Activated CD8-positive, alpha-beta memory T cell treated with anti-CD3 and anti-CD28 coated beads, Interleukin-2, amount 10 ng/mL, durations not matched to agents 7 days and 5 days (primary cell): Measurements from ENCODE around the gene TMEM237. TPM values are rescaled to one million over a fixed set of nuclear protein-coding genes. Genes with fewer than 3 reads are reported as not detected.

ENCODE experiments used
- ATAC-seq: fragments of 150-1000 bp; cut with Tn5 transposase; one replicate; pipeline ENCODE4 v1.10.0; 2021; ENCODE audit warnings: moderate library complexity
- CTCF ChIA-PET: fragments of 350-600 bp; sonication (Branson Sonifier 250); formaldehyde crosslinking; loops from one replicate; lab custom pipeline; 2021; ENCODE audit warnings: antibody characterized with exemption; lab: Charles Lee
- DNase-seq: peaks from one replicate; pipeline ENCODE4 v3.0.0-alpha.2; 2020
- H3K27ac Mint-ChIP-seq: one replicate; pipeline ENCODE4 v1.8.0; 2021; ENCODE audit warnings: mild to moderate bottlenecking, mixed read lengths
- H3K27me3 Mint-ChIP-seq: one replicate; pipeline ENCODE4 v1.8.0; 2021; ENCODE audit warnings: mixed read lengths
- H3K36me3 Mint-ChIP-seq: one replicate; pipeline ENCODE4 v1.8.0; 2021; ENCODE audit warnings: mild to moderate bottlenecking, mixed read lengths
- H3K4me1 Mint-ChIP-seq: one replicate; pipeline ENCODE4 v1.8.0; 2021; ENCODE audit warnings: mixed read lengths
- H3K4me3 Mint-ChIP-seq: one replicate; pipeline ENCODE4 v1.8.0; 2021; ENCODE audit warnings: mild to moderate bottlenecking, moderate library complexity, mixed read lengths
- H3K9me3 Mint-ChIP-seq: one replicate; pipeline ENCODE4 v1.8.0; 2022; ENCODE audit warnings: low read depth, mixed read lengths
- total RNA-seq, 2 experiments: library from RNA; stranded (reverse); gene quantifications; one replicate each; pipeline ENCODE4 v1.2.3, GENCODE V29; 2021

Gene TMEM237
- total RNA-seq, 2 experiments from 2014 or later: 19.6 to 21.6 TPM

DNA sequence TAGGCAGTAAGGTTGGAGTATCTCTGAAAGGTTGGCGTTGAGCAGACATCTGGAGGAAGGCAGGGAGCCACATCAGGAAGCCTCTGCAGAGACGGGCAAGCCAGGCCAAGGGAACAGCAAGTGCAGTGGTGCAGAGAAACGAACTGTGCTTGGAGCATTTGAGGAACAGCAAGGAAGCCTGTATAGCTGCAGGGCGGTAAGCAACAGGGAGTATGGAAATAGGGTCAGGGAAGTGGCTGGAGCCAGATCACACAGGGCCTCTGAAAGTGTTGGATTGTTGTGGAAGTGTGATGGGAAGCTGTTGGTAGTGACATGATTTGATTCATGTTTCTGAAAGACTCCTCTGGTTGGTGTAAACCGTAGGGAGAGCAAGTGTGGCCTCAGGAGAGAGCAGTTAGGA lies 13.4 kb upstream of the TMEM237 start:
- H3K4me3 Mint-ChIP-seq: no peak overlapping the region
- H3K27me3 Mint-ChIP-seq: peaks cover 27% of the 10 kb centered on the region
- CTCF ChIA-PET: interaction anchor here (0.6 kb wide), 1 partner anchor 1125 kb away, joined by 3 read pairs; no protein-coding TSS in a partner anchor
- H3K36me3 Mint-ChIP-seq: no peaks in the 10 kb centered on the region
- DNase-seq (no peak), ATAC-seq (no peak)
- H3K4me1 Mint-ChIP-seq: peaks cover 9% of the 10 kb centered on the region
- H3K9me3 Mint-ChIP-seq: no peaks in the 10 kb centered on the region
- no peak overlapping the region for H3K27ac Mint-ChIP-seq

DNA sequence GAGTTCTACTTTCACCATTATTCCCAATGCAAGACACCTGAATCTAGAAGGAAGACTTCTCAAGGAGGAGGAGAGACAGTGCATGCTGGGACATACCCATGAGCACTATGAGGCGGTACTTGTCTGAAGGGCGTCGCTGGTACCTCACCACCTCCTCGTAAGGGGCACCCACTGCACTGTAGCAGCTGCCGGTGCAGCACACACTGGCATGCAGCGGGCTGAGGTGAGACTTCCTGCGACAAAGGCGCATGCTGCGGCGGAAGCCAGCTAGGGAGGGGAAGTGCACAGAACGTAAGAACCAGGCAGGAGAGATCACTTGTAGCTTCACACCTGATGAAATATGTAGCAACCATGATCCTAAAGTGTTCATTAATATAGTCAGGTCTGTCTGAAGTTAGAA lies 12.8 kb upstream of the TMEM237 start:
- no peak for DNase-seq
- ATAC-seq: no peak

DNA sequence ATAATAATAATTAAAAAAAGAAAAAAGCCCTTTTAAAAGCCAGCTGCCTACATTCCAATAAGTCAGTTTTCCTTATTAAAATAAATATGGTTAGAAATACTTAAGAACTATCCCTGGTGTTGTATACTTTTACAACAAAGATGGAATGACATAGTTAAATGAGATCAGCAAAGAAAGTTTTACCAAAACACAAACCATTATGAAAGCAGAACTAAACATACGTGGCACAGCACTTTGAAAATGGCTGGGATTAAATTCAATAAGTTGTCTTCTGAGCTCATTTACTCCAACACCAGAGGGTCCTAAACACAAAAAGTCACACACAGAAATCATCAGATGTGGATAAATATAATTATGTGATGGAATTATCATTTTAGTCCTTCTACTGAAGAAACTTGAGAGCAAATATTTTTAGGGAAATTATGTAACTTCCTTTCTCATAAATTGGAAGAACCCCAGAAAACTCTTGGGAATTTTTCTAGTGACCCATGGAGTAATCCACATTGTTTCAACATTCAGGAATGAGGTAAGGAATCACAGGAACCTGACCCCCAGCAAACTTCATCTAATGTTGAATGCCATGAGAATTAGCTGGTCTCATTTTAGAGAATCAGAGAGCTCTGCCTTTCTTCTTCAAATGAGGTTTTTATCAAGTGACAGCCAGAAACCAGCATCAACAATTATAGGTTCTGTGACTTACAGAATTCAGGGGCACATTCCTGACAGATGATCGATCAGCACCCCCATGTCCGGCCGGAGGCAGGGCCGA lies 11.5 kb upstream of the TMEM237 start:
- CTCF ChIA-PET: no interaction called here
- no peak for ATAC-seq

More for the DNA sequence above, 12.8 kb upstream of the TMEM237 start:
- Mint-ChIP-seq H3K27ac (no peak overlapping the region), H3K4me1 (peaks cover 9% of the 10 kb centered on the region), H3K9me3 (no peaks in the 10 kb centered on the region), H3K36me3 (no peaks in the 10 kb centered on the region), H3K4me3 (no peak overlapping the region), H3K27me3 (peaks cover 34% of the 10 kb centered on the region)
- CTCF ChIA-PET: no interaction called here

DNA sequence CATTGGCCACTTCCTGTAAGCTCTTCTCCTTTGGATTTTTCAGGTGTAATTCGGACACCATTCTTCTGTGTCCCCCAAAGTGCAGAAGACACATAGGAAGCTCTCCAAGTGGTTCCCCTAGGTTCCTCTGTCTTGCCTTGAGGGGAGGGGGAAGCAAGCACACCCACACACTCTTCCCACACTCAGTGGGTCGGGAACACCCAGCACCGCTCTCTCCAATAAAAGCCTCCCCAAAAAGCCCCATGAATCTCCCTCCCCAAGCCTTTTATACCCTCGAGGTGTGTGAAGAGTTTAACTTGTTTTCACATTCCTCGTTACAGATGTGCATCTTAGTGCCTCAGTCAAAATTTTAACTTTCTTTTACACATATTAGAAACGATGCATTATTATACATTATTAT lies 9.9 kb upstream of the TMEM237 start:
- Mint-ChIP-seq H3K27ac (no peak overlapping the region), H3K9me3 (no peaks in the 10 kb centered on the region), H3K36me3 (no peaks in the 10 kb centered on the region), H3K4me1 (peaks cover 9% of the 10 kb centered on the region), H3K27me3 (peaks cover 34% of the 10 kb centered on the region), H3K4me3 (no peak overlapping the region)
- DNase-seq: no peak
- CTCF ChIA-PET: no interaction called here
- ATAC-seq: no peak

More for the DNA sequence above, 11.5 kb upstream of the TMEM237 start:
- H3K4me1 Mint-ChIP-seq: peaks cover 9% of the 10 kb centered on the region
- H3K36me3 Mint-ChIP-seq: no peaks in the 10 kb centered on the region
- no peak overlapping the region for H3K27ac Mint-ChIP-seq
- peaks cover 35% of the 10 kb centered on the region for H3K27me3 Mint-ChIP-seq
- H3K9me3 Mint-ChIP-seq: no peaks in the 10 kb centered on the region
- DNase-seq: no peak
- no peak overlapping the region for H3K4me3 Mint-ChIP-seq

DNA sequence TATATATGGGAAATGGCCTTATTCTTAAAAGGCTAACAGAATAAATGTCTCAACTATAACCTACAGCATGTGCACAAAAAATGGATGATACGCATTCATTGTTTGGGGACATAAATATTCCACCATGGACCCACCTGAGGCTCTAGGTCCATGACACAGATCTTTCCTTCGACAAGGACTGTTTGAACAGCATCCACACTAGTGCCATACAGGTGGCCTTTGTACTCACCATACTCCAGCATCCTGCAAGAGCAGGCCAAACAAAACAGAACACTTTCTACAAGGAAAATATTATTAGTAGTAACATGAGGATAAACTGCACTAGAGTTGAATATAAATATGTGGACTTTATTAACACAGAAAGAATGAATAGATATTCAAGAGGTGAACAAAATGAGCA lies 6.1 kb upstream of the TMEM237 start:
- no peak for ATAC-seq
- no peaks in the 10 kb centered on the region for H3K9me3 Mint-ChIP-seq
- CTCF ChIA-PET: no interaction called here

DNA sequence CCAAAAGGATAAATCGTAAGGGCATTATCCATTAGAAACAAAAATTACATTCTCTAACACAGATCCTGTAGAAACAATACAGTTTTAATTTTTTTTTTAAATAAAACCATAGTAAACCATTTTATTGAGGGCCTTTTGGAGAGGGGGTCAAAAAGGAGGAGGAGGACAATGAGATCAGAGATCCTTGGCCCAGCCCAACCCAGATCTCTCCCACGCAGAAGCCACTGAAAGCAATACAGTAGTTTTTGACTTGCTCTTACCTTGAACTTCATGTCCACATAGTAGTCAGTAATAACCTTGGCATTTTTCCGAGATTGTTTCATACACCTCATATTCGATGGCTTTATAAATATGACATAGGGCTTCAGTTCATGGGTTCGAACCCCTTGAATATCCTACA lies 4.1 kb upstream of the TMEM237 start:
- no peaks in the 10 kb centered on the region for H3K36me3 Mint-ChIP-seq
- no peak for ATAC-seq
- peaks cover 17% of the 10 kb centered on the region for H3K27me3 Mint-ChIP-seq
- DNase-seq: no peak
- H3K4me3 Mint-ChIP-seq: no peak overlapping the region
- no peaks in the 10 kb centered on the region for H3K9me3 Mint-ChIP-seq
- H3K4me1 Mint-ChIP-seq: peaks cover 14% of the 10 kb centered on the region
- CTCF ChIA-PET: no interaction called here
- H3K27ac Mint-ChIP-seq: no peak overlapping the region

More for the DNA sequence above, 6.1 kb upstream of the TMEM237 start:
- no peak overlapping the region for H3K4me3 Mint-ChIP-seq
- H3K27ac Mint-ChIP-seq: no peak overlapping the region
- no peaks in the 10 kb centered on the region for H3K36me3 Mint-ChIP-seq
- peaks cover 26% of the 10 kb centered on the region for H3K27me3 Mint-ChIP-seq
- H3K4me1 Mint-ChIP-seq: peaks cover 13% of the 10 kb centered on the region
- no peak for DNase-seq

DNA sequence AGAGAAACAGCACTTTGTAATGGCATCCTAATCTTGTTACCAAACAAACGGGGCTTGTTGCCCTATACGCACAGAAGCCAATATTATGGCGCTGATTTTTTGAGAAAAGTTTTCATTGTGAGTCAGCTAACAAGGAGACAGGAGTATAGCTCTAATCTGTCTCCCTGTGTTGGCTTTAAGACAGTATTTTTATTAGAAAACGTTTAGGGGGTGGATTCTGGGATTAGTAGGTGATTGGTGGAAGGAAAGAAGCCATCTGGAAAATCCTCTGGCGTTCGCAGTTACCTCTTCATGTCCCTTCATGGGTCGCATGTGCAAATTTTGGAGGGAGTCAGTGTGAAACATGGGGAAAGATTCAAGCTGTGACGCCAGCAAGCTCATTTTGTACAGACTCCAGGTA lies 698 bp upstream of the TMEM237 start:
- Mint-ChIP-seq H3K9me3 (no peaks in the 10 kb centered on the region), H3K4me1 (peaks cover 25% of the 10 kb centered on the region), H3K27ac (no peak overlapping the region), H3K36me3 (no peaks in the 10 kb centered on the region), H3K4me3 (peak overlapping the region; percentile 90), H3K27me3 (no peaks in the 10 kb centered on the region)
- no peak for DNase-seq
- no peak for ATAC-seq
- CTCF ChIA-PET: interaction anchor here (1.8 kb wide), 1 partner anchor 280 kb away, joined by 6 read pairs; no protein-coding TSS in a partner anchor

DNA sequence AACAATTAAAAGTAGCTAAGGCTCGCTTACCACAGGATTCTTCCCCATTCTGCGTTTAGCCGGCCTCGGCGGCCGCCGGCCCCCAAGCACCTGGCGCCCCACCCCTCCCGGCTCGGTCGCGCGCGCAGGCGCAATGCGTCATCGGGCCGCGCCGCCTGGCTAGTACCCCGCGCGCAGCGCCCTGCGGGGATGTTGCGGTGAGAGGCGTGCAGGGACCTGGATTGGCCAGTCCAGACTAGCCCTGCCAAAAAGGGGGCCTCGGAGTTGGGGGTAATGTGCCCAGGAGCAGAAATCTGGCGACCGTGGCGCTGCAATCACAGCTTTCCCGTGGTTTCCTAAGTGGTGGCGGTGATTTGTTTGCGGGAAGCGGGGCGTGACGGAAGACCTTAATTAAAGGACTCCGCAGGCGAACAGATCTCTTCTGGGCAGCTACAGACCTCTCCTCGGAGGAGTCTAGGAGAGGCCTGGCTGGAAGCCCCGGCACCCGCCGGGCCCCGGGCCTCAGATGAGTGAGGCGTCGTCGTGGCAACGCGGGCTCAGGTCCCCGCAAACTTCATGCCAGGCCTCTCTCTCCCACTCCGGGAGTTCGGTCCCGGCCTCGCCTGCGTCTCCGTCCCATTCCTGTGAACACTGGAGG lies 606 bp downstream of the TMEM237 start:
- peak overlapping the region; percentile 93 for H3K27ac Mint-ChIP-seq
- no peaks in the 10 kb centered on the region for H3K9me3 Mint-ChIP-seq
- peaks cover 5% of the 10 kb centered on the region for H3K36me3 Mint-ChIP-seq
- no peaks in the 10 kb centered on the region for H3K27me3 Mint-ChIP-seq
- peak overlapping the region; percentile 90 for H3K4me3 Mint-ChIP-seq
- peaks cover 25% of the 10 kb centered on the region for H3K4me1 Mint-ChIP-seq
- DNase-seq: peak; percentile 90
- peak; percentile 95 for ATAC-seq
- CTCF ChIA-PET: interaction anchor here (1.0 to 1.8 kb wide), 5 partner anchors 9 to 279 kb away, joined by 3 to 6 read pairs (median 3); partner anchors contain the start of genes STRADB and TRAK2

DNA sequence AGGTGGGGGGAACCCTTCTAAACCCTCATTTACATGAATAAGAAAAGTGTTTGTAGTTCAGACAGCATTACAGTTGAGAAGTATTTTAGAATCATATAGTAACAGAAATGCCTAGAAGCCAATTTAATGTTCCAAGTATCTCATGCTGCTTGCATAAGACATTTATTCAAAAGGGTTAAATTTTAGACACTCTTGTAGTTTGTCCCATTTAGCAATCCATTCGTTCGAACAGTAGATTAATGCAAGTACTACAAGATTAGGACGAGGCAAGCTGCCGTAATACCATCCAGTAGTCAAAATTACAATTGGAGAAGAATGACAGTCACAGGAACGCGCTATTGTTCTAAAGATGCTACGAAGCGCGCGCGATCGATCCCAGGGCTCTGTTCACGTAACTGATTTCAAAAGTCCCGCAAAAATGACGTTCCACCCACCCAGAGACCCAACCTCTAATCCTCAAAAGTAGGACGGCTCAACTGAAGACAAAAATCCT lies 1.2 kb downstream of the TMEM237 start:
- CTCF ChIA-PET: interaction anchor here (1.0 to 1.8 kb wide), 4 partner anchors 9 to 279 kb away, joined by 3 to 6 read pairs (median 3); partner anchors contain the start of genes STRADB and TRAK2
- Mint-ChIP-seq H3K4me1 (peaks cover 25% of the 10 kb centered on the region), H3K27me3 (no peaks in the 10 kb centered on the region), H3K27ac (peak overlapping the region; percentile 93), H3K36me3 (peaks cover 5% of the 10 kb centered on the region), H3K9me3 (no peaks in the 10 kb centered on the region), H3K4me3 (peak overlapping the region; percentile 90)
- DNase-seq (no peak), ATAC-seq (peak; percentile 60)

DNA sequence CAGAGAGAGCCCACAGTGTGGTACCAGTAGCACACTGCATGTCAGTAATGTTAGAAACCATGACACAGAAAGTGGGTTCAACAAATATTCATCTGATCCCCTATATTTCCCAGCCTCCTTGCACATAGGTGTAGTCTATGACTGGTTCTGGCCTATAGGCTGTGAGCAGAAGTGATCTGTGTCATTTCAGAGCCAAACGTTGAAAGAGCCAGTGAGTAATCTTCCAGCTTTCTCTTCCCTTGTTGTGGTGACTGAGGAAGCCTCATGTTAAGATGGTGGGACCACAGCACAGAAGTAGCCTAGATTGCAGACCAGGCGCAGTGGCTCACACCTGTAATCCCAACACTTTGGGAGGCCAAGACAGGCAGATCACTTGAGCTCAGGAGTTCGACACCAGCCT lies 4.1 kb downstream of the TMEM237 start:
- Mint-ChIP-seq H3K4me3 (no peak overlapping the region), H3K9me3 (no peaks in the 10 kb centered on the region), H3K27me3 (no peaks in the 10 kb centered on the region), H3K36me3 (peaks cover 15% of the 10 kb centered on the region), H3K27ac (no peak overlapping the region), H3K4me1 (peaks cover 18% of the 10 kb centered on the region)
- DNase-seq (no peak), ATAC-seq (no peak)
- CTCF ChIA-PET: no interaction called here

DNA sequence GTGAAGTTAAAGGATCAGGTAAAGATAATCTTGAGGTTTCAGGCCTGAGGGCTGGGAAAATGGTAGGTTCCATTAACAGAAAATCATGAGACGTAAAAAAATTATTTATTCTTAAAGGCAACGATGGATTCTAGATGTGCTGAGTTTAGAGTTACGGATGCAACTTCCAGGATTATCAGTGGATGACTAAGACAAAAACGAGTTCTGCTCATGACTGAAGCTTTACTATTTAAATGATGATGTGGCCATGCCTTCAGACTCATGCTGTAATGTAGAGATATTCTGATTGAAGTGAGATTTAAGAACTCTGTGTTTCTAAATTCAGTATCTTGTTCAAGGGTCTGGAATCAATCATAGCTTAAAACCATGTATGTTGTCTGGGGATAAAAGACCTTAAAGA lies 5.0 kb downstream of the TMEM237 start:
- no peaks in the 10 kb centered on the region for H3K9me3 Mint-ChIP-seq
- H3K36me3 Mint-ChIP-seq: peaks cover 20% of the 10 kb centered on the region
- no peak for DNase-seq
- no peak overlapping the region for H3K27ac Mint-ChIP-seq
- H3K4me3 Mint-ChIP-seq: no peak overlapping the region
- no peak for ATAC-seq
- CTCF ChIA-PET: no interaction called here
- no peaks in the 10 kb centered on the region for H3K27me3 Mint-ChIP-seq
- H3K4me1 Mint-ChIP-seq: peaks cover 12% of the 10 kb centered on the region

DNA sequence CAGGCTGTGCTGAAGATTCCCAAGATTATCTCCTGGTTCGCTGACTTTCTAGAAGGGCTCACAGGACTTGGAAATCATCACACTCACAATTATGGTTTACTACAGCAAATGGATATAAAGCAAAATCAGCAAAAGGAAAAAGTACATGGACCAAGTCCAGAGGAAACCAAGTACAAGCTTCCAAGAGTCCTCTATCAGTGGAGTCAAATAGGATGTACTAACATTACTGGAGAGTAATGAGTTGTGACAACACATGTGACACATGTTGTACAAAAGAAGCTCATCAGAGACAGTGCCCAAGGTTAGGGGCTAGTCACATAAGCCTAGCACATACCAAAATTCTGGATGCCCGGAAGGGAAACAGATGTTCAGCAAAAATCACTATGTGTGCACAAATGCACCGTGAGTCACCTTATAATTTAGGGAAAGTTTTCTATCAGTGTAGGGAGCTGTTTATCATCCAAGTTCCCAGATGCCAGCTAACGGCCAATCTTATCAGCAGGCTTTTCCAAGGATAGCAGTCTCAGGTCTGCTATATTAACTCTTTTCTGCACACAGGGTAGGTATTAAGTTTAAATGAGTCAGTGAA lies 9.5 kb downstream of the TMEM237 start:
- Mint-ChIP-seq H3K27ac (no peak overlapping the region), H3K27me3 (no peaks in the 10 kb centered on the region), H3K4me1 (no peaks in the 10 kb centered on the region), H3K36me3 (peaks cover 43% of the 10 kb centered on the region), H3K9me3 (no peaks in the 10 kb centered on the region), H3K4me3 (no peak overlapping the region)
- CTCF ChIA-PET: interaction anchor here (0.6 kb wide), 1 partner anchor 9 kb away, joined by 3 read pairs; no protein-coding TSS in a partner anchor
- DNase-seq (no peak), ATAC-seq (no peak)

DNA sequence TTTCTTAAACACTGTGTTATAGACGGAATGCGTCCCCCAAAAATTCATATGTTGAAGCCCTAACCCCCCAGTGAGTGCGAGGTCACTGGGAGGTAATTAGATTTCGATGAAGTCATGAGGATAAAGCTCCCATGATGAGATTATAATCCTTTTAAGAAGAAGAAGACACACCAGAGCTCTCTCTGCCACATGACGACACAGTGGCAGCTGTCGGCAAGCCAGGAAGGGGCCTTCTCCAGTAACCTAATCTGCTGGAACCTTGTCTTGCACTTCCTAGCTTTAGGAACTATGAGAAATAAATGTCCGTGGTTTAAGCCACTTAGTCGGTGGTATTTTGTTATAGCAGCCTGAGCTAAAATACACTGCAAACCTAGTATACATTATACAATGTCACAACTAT lies 12.3 kb downstream of the TMEM237 start:
- Mint-ChIP-seq H3K27ac (no peak overlapping the region), H3K9me3 (no peaks in the 10 kb centered on the region)

More for the DNA sequence above, 12.3 kb downstream of the TMEM237 start:
- peaks cover 36% of the 10 kb centered on the region for H3K36me3 Mint-ChIP-seq
- no peaks in the 10 kb centered on the region for H3K4me1 Mint-ChIP-seq
- no peaks in the 10 kb centered on the region for H3K27me3 Mint-ChIP-seq
- no peak overlapping the region for H3K4me3 Mint-ChIP-seq
- CTCF ChIA-PET: interaction anchor here (0.7 kb wide), 1 partner anchor 22 kb away, joined by 6 read pairs; no protein-coding TSS in a partner anchor
- ATAC-seq (no peak), DNase-seq (no peak)
